ENCODE measurements around the gene ARSA.
"Not testable (repeated sequence)": the region's sequence is repeated elsewhere in the genome, so short reads cannot be mapped to it uniquely, and the experiment has no call there.

ARSA gene

GRCh38 chr22:50620593-50621355 lies 7.2 kb downstream of the ARSA start:
- no peak for DNase-seq

GRCh38 chr22:50614296-50614695 lies 13.7 kb downstream of the ARSA start:
- not testable (repeated sequence) for DNase-seq

- peak; percentile 40 for DNase-seq
Observed at GRCh38 chr22:50613291-50613981, 14.5 kb downstream of the ARSA start.

GRCh38 chr22:50612528-50613221 lies 15.3 kb downstream of the ARSA start:
- no peak for DNase-seq

- DNase-seq, result no peak
Observed at GRCh38 chr22:50612168-50612527, 15.8 kb downstream of the ARSA start.

- no peak for DNase-seq
Observed at GRCh38 chr22:50611341-50612060, 16.5 kb downstream of the ARSA start.

- DNase-seq, result no peak
Observed at GRCh38 chr22:50610581-50610980, 17.4 kb downstream of the ARSA start.

- DNase-seq, result no peak
Observed at GRCh38 chr22:50610041-50610451, 17.9 kb downstream of the ARSA start.

GRCh38 chr22:50609599-50609998 lies 18.4 kb downstream of the ARSA start:
- DNase-seq, result no peak

- DNase-seq, result no peak
Observed at GRCh38 chr22:50608996-50609395, 19.0 kb downstream of the ARSA start.

GRCh38 chr22:50608058-50608840 lies 19.7 kb downstream of the ARSA start:
- DNase-seq, result not testable (repeated sequence)

- DNase-seq, result no peak
Observed at GRCh38 chr22:50607659-50608020, 20.3 kb downstream of the ARSA start.

- DNase-seq, result no peak
Observed at GRCh38 chr22:50606946-50607658, 20.9 kb downstream of the ARSA start.

- DNase-seq, result no peak
Observed at GRCh38 chr22:50606165-50606945, 21.6 kb downstream of the ARSA start.

GRCh38 chr22:50605613-50606074 lies 22.3 kb downstream of the ARSA start:
- no peak for DNase-seq

- no peak for DNase-seq
Observed at GRCh38 chr22:50605002-50605612, 22.8 kb downstream of the ARSA start.

GRCh38 chr22:50604256-50605001 lies 23.5 kb downstream of the ARSA start:
- no peak for DNase-seq

- DNase-seq, result no peak
Observed at GRCh38 chr22:50603511-50604255, 24.3 kb downstream of the ARSA start.

GRCh38 chr22:50602338-50602700 lies 25.6 kb downstream of the ARSA start:
- no peak for DNase-seq

All from NCI-H774 (cell line).